Endothelial cell (in vitro differentiated cells): Measurements from ENCODE around the gene SPINT2. TPM values are rescaled to one million over a fixed set of nuclear protein-coding genes. Genes with fewer than 3 reads are reported as not detected.
"Not testable (repeated sequence)": the region's sequence is repeated elsewhere in the genome, so short reads cannot be mapped to it uniquely, and the experiment has no call there.

ENCODE experiments used
- DNase-seq: peaks from one replicate; pipeline ENCODE4 v3.0.0; 2021; ENCODE audit warnings: low spot score
- H3K27ac Mint-ChIP-seq: one replicate; pipeline ENCODE4 v1.8.0; 2021; ENCODE audit warnings: mixed read lengths, inconsistent platforms; ENCODE audit not compliant: unreplicated experiment
- H3K27me3 Mint-ChIP-seq: one replicate; pipeline ENCODE4 v1.8.0; 2021; ENCODE audit warnings: mild to moderate bottlenecking, moderate library complexity, mixed read lengths, inconsistent platforms; ENCODE audit not compliant: unreplicated experiment
- H3K36me3 Mint-ChIP-seq: one replicate; pipeline ENCODE4 v1.8.0; 2021; ENCODE audit warnings: mild to moderate bottlenecking, low read depth, mixed read lengths, inconsistent platforms; ENCODE audit not compliant: unreplicated experiment
- H3K4me1 Mint-ChIP-seq: one replicate; pipeline ENCODE4 v1.8.0; 2021; ENCODE audit warnings: mild to moderate bottlenecking, mixed read lengths, inconsistent platforms; ENCODE audit not compliant: unreplicated experiment
- H3K4me3 Mint-ChIP-seq: one replicate; pipeline ENCODE4 v1.8.0; 2021; ENCODE audit warnings: mild to moderate bottlenecking, mixed read lengths, inconsistent platforms; ENCODE audit not compliant: unreplicated experiment
- H3K9me3 Mint-ChIP-seq: one replicate; pipeline ENCODE4 v1.8.0; 2021; ENCODE audit warnings: mixed read lengths, inconsistent platforms; ENCODE audit not compliant: unreplicated experiment
- total RNA-seq: library from RNA; stranded (reverse); fragmentation: NEBNext Ultra II Directional; extraction: Animal tissue kit (Norgen Biotek cat#: 25700); gene quantifications from one replicate; pipeline ENCODE4 v1.2.1, GENCODE V29; 2021; ENCODE audit not compliant: unreplicated experiment
- TF ChIP-seq, protein P1 (sequence below): fragments of 200-600 bp; sonication (generic); IDR thresholded peaks from one replicate; pipeline ENCODE4 v1.5.0; 2021; ENCODE audit warnings: antibody characterized with exemption; ENCODE audit not compliant: unreplicated experiment

Gene SPINT2
- total RNA-seq, 1 donor from 2014 or later = 93.4 TPM

DNA sequence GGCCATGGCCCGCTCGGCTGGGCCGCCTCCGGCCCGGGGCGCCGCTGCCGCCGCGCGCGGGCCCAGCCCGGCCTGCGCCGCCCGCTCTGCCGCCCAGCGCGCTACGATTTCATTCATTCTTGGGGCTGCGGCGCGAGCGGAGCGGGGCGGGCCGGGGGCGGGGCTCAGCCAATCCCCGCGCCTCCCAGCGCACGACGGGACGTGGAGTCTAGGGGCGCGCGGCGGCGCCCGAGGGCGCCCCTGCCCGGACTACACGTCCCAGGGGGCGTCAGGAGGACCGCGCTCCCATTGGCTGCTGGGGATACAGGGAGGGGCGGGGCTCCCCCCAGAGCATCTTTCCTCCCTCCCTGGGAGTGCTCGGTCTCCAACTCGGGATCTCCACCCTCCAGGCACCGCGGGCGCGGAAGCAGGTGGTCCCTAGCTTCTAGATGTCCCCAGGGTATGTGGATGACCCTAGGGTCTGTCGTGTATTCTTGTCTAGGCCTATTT is 34.7 kb upstream of the SPINT2 start:
- H3K36me3 Mint-ChIP-seq = peaks cover 3% of the 10 kb centered on the region
- no peak overlapping the region for H3K27ac Mint-ChIP-seq
- TF ChIP-seq, protein P1, sequence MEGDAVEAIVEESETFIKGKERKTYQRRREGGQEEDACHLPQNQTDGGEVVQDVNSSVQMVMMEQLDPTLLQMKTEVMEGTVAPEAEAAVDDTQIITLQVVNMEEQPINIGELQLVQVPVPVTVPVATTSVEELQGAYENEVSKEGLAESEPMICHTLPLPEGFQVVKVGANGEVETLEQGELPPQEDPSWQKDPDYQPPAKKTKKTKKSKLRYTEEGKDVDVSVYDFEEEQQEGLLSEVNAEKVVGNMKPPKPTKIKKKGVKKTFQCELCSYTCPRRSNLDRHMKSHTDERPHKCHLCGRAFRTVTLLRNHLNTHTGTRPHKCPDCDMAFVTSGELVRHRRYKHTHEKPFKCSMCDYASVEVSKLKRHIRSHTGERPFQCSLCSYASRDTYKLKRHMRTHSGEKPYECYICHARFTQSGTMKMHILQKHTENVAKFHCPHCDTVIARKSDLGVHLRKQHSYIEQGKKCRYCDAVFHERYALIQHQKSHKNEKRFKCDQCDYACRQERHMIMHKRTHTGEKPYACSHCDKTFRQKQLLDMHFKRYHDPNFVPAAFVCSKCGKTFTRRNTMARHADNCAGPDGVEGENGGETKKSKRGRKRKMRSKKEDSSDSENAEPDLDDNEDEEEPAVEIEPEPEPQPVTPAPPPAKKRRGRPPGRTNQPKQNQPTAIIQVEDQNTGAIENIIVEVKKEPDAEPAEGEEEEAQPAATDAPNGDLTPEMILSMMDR = no peak
- no peaks in the 10 kb centered on the region for H3K9me3 Mint-ChIP-seq
- peaks cover 15% of the 10 kb centered on the region for H3K4me1 Mint-ChIP-seq
- peak; percentile 67 for DNase-seq
- H3K27me3 Mint-ChIP-seq = peaks cover 15% of the 10 kb centered on the region
- H3K4me3 Mint-ChIP-seq = peak overlapping the region; percentile 86

DNA sequence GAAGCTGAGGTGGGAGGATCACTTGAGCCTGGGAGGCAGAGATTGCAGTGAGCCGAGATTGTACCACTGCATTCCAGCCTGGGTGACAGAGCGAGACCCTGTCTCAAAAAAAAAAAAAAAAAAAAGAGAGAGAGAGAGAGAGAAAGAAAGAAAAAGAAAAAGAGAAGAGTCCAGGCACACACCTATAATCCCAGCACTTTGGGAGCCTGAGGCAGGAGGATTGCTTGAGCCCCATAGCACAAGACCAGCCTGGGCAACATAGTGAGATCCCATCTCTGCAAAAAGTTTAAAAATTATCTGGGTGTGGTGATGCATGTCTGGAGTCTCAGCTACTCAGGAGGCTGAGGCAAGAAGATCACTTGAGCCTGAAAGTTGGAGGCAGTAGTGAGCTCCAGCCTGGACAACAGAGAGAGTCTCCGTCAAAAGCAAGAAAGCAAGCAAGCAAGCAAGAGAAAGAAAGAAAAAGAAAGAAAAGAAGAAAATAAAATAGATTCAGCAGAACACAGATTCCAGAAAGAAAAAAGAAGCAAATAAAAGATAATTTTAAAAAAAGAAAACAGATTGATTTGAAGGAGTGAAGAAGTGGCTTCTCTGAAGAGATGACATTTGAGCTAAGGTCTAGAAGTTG is 33.8 kb upstream of the SPINT2 start:
- H3K36me3 Mint-ChIP-seq, H3K4me3 Mint-ChIP-seq: not testable (repeated sequence)

DNA sequence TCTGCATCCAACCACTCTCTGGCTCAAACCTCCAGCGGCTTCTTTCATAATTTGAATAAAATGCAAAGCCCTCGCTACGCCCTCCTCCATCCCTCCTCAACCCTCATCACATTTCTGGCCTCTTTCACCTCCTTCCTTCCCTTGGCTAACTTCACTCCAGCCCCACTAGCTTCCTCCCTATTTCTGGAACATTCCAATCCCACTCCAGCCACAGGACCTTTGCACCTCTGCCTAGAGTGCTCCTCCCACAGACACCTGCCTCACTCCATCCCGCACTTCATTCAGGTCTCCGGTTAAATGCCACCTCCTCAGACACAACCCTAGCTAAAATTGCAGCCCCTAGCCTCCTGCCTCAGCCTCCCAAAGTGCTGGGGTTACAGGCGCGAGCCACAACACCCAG is 32.5 kb upstream of the SPINT2 start:
- Mint-ChIP-seq H3K9me3 (no peaks in the 10 kb centered on the region), H3K4me1 (peaks cover 9% of the 10 kb centered on the region), H3K27me3 (peaks cover 15% of the 10 kb centered on the region), H3K4me3 (no peak overlapping the region), H3K36me3 (no peaks in the 10 kb centered on the region), H3K27ac (no peak overlapping the region)
- no peak for DNase-seq
- TF ChIP-seq, protein P1 = no peak

More for the DNA sequence above, 33.8 kb upstream of the SPINT2 start:
- Mint-ChIP-seq H3K27me3 (peaks cover 16% of the 10 kb centered on the region), H3K4me1 (peaks cover 15% of the 10 kb centered on the region)
- not testable (repeated sequence) for DNase-seq, H3K9me3 Mint-ChIP-seq, H3K27ac Mint-ChIP-seq

DNA sequence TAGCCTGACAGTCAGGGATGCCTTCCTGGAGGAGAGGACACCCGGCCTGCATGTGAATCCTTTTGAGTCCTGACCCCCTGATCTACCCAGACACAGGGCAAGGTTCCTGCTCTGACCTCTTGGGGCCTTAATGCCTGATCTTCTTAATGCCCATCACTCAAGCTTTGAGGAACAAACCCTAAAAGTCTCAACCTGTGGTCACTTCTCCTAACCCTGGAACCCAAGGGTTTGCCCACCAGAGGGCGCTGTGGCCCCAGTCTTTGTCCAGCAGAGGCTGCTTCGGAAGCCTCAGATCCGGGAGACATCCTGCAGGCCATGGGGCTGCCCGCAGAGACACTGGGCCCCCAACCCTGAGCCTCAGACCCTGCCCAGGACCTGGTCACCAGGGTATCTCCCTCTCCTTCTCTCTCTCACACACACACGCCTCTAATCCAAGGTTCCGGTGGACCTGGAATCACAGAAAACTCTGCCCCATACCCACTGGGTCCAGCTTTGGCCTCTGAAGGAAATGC is 30.6 kb upstream of the SPINT2 start:
- H3K27me3 Mint-ChIP-seq = peaks cover 10% of the 10 kb centered on the region
- TF ChIP-seq, protein P1 = peak; percentile 90
- no peaks in the 10 kb centered on the region for H3K36me3 Mint-ChIP-seq
- H3K27ac Mint-ChIP-seq = no peak overlapping the region
- peak; percentile 92 for DNase-seq
- H3K9me3 Mint-ChIP-seq = no peaks in the 10 kb centered on the region
- peaks cover 5% of the 10 kb centered on the region for H3K4me1 Mint-ChIP-seq
- H3K4me3 Mint-ChIP-seq = no peak overlapping the region

DNA sequence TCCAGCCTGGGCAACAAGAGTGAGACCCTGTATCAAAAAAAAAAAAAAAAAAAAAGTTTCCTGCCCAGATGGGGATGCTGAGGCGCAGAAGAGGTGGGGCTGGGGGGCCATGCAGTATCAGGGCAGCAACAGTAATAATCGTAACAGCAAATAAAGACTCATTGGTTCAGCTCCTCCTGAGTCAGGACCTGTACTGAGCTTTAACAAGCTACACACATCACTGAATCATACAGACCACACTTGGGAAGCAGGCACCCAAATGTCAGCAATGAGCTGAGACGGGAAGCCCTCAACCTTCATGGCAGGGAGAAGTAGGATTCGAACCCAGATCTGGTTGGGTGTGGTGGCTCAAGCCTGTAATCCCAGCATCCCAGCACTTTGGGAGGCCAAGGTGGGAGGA is 29.8 kb upstream of the SPINT2 start:
- no peak for DNase-seq
- H3K27me3 Mint-ChIP-seq = peaks cover 10% of the 10 kb centered on the region
- no peak overlapping the region for H3K4me3 Mint-ChIP-seq
- no peaks in the 10 kb centered on the region for H3K9me3 Mint-ChIP-seq
- no peak overlapping the region for H3K27ac Mint-ChIP-seq
- H3K36me3 Mint-ChIP-seq = no peaks in the 10 kb centered on the region
- H3K4me1 Mint-ChIP-seq = peaks cover 5% of the 10 kb centered on the region
- TF ChIP-seq, protein P1 = no peak
